HG02884 (cell line): ENCODE results near the gene LRP2.

Experiments used
- ATAC-seq: cut with Tn5 transposase; IDR thresholded peaks from one replicate; pipeline ENCODE4 v1.9.1; 2021; ENCODE audit warnings: mild to moderate bottlenecking, moderate library complexity; ENCODE audit not compliant: unreplicated experiment

Gene LRP2

GRCh38 chr2:169094676-169095075, 267.7 kb downstream of the LRP2 start:
- no peak for ATAC-seq

- no peak for ATAC-seq
These were observed 268.8 kb downstream of the LRP2 start for GRCh38 chr2:169093535-169093934.

GRCh38 chr2:169091761-169092519, 270.4 kb downstream of the LRP2 start:
- ATAC-seq: no peak

- ATAC-seq: no peak
These were observed 271.1 kb downstream of the LRP2 start for GRCh38 chr2:169091256-169091655.

GRCh38 chr2:169090133-169090820, 272.1 kb downstream of the LRP2 start:
- no peak for ATAC-seq

- no peak for ATAC-seq
These were observed 273.2 kb downstream of the LRP2 start for GRCh38 chr2:169089182-169089581.

- no peak for ATAC-seq
These were observed 274.5 kb downstream of the LRP2 start for GRCh38 chr2:169087757-169088379.

GRCh38 chr2:169086893-169087467, 275.4 kb downstream of the LRP2 start:
- no peak for ATAC-seq

GRCh38 chr2:169082995-169083394, 279.3 kb downstream of the LRP2 start:
- ATAC-seq: peak; percentile 73

- ATAC-seq: no peak
These were observed 280.8 kb downstream of the LRP2 start for GRCh38 chr2:169081551-169081950.

- peak; percentile 61 for ATAC-seq
These were observed 281.9 kb downstream of the LRP2 start for GRCh38 chr2:169080250-169081069.

- ATAC-seq: no peak
These were observed 284.6 kb downstream of the LRP2 start for GRCh38 chr2:169077674-169078240.
